NCI-H446 (cell line): ENCODE data around the gene CDKN2B-AS1.
A peak's percentile ranks its signal among the peaks of the same experiment; 100 is the strongest.

Source experiments
- DNase-seq, 2 experiments: peaks; one replicate each; lab custom pipeline; 2025; lab: John Stamatoyannopoulos, UW

The CDKN2B-AS1 gene

GRCh38 chr9:22154064-22154463 lies 159.5 kb downstream of the CDKN2B-AS1 start:
- DNase-seq = no peak

DNA sequence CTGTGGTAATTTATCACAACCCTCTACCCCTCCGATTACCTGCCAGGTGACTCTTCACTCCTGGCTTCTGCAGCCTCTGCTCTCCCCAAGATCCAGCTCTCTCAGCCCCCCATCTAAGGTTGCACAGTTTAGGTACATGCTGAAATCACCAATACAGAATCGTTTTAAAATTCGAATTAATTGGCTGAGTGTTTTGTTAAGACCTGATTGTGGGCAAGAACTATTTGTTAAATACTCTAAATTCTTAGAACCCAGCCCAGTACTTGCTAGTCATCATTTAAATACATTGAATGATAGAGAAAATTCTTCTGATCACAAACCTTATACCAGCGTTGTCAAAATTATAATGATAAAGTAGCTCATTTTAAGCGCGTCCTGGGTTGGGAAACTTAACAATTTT lies 162.0 kb downstream of the CDKN2B-AS1 start:
- no peak for DNase-seq

GRCh38 chr9:22157276-22157675 lies 162.7 kb downstream of the CDKN2B-AS1 start:
- no peak for DNase-seq

DNA sequence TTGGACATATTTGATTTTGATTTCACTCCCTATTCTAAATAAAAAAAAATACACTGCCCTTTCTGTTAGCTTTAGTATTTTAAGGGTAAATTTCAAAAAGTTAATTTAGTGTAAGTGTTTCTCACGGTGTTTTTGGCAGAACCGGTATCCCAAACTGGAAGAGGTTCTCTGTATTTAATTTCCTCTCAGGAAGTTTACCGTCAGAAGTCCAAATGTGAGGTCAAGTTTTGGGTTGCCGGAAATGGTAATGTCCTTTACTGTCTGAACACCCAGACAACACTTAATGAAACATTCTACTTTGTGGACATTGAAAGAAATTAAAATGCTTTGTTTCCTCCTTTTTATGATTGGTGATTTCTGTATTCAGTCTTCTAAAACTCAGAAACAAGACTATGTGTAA lies 163.2 kb downstream of the CDKN2B-AS1 start:
- no peak for DNase-seq

GRCh38 chr9:22158271-22158670 lies 163.7 kb downstream of the CDKN2B-AS1 start:
- no peak for DNase-seq

GRCh38 chr9:22158927-22159346 lies 164.3 kb downstream of the CDKN2B-AS1 start:
- no peak for DNase-seq

DNA sequence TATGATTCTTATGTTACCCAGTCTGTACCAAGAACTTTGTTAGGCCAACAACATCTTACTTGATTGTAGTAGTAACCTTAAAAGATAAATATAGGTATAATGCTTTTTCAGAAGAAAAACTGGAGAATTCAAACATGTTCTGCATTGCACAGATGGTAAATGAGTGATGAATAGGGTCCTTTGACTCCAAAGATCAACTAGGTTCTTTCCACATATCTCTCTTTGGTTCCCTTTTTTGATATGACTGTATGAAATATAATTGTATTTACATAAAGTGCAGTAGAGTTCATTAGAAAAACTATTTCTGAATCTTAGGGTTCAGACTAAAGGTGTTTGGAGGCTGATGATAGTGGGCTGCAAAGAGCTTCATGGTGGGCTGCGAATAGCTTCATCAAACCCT lies 165.0 kb downstream of the CDKN2B-AS1 start:
- no peak for DNase-seq

- no peak for DNase-seq
Observed at GRCh38 chr9:22160221-22160620, 165.6 kb downstream of the CDKN2B-AS1 start.

GRCh38 chr9:22165144-22165543 lies 170.6 kb downstream of the CDKN2B-AS1 start:
- peak in 1 of 2 experiments; percentile 40 for DNase-seq

GRCh38 chr9:22169243-22169642 lies 174.7 kb downstream of the CDKN2B-AS1 start:
- DNase-seq = no peak

- no peak for DNase-seq
Observed at GRCh38 chr9:22169727-22170503, 175.3 kb downstream of the CDKN2B-AS1 start.
